ENCODE measurements around the gene NKG7.

GRCh38 chr19:51357952-51358351, 14.5 kb downstream of the NKG7 start:
- TF ChIP-seq CTCF (IDR thresholded peaks at IDR 0.05) (no peak), POLR2A (IDR thresholded peaks at IDR 0.05) (no peak)
